SK-N-MC (cell line): ENCODE measurements around the gene MCM7.

Source experiments
- DNase-seq: peaks from one replicate; pipeline ENCODE4 v3.0.0-alpha.2; 2011; ENCODE audit warnings: low read depth, low spot score
- H3K27ac ChIP-seq: fragments of 200-600 bp; sonication (generic); 2 replicates; pipeline ENCODE4 v1.5.1; 2016; ENCODE audit warnings: mixed run types
- H3K36me3 ChIP-seq: fragments of 200-600 bp; sonication (generic); 2 replicates; pipeline ENCODE4 v1.6.1; 2017; ENCODE audit warnings: antibody characterized with exemption, low read length, mixed read lengths; ENCODE audit not compliant: insufficient read depth
- H3K4me3 ChIP-seq: fragments of 200-600 bp; sonication (generic); 2 replicates; pipeline ENCODE4 v1.5.1; 2016
- H3K9ac ChIP-seq: fragments of 200-600 bp; sonication (generic); 2 replicates; pipeline ENCODE4 v1.8.0; 2017; ENCODE audit warnings: mixed run types, mixed read lengths; ENCODE audit not compliant: insufficient read length
- H3K9me3 ChIP-seq: fragments of 200-600 bp; sonication (generic); 2 replicates; pipeline ENCODE4 v1.6.1; 2017; ENCODE audit warnings: low read depth, mild to moderate bottlenecking, antibody characterized with exemption, low read length, moderate library complexity, mixed read lengths
- EZH2 ChIP-seq: fragments of 200-600 bp; sonication (generic); IDR thresholded peaks from one replicate; pipeline ENCODE4 v1.6.1; 2017; ENCODE audit warnings: antibody characterized with exemption
- FOXP2 ChIP-seq: optimal IDR thresholded peaks from 2 replicates; pipeline ENCODE3; 2011; ENCODE audit warnings: mild to moderate bottlenecking, moderate library complexity; ENCODE audit not compliant: insufficient read depth; ENCODE audit errors: extremely low read length, control extremely low read depth
- POLR2AphosphoS5 ChIP-seq: IDR thresholded peaks from 2 replicates; pipeline ENCODE4 v1.6.1; 2012; ENCODE audit warnings: mild to moderate bottlenecking, low read depth, low read length, borderline replicate concordance

The MCM7 gene

GRCh38 chr7:100085515-100085914, 15.7 kb downstream of the MCM7 start:
- no peak for DNase-seq
- H3K4me3 ChIP-seq, result no peak overlapping the region
- H3K9me3 ChIP-seq, result no peaks in the 10 kb centered on the region
- H3K36me3 ChIP-seq, result peaks cover 4% of the 10 kb centered on the region; the same call in 1 of the 2 replicates
- H3K27ac ChIP-seq, result no peak overlapping the region
- no peak overlapping the region for H3K9ac ChIP-seq
- TF ChIP-seq FOXP2 (no peak), EZH2 (no peak), POLR2AphosphoS5 (no peak)

GRCh38 chr7:100082978-100083377, 18.2 kb downstream of the MCM7 start:
- DNase-seq, result no peak
- no peak overlapping the region for H3K9ac ChIP-seq
- H3K27ac ChIP-seq, result no peak overlapping the region
- TF ChIP-seq EZH2 (no peak), POLR2AphosphoS5 (no peak), FOXP2 (no peak)
- H3K4me3 ChIP-seq, result no peak overlapping the region
- H3K36me3 ChIP-seq, result peaks cover 25% of the 10 kb centered on the region
- H3K9me3 ChIP-seq, result peaks cover 17% of the 10 kb centered on the region; the same call in 1 of the 2 replicates

GRCh38 chr7:100081535-100082102, 19.6 kb downstream of the MCM7 start, which contains the start of gene ZNF3:
Gene ZNF3, minus strand, starts transcription at chr7:100081723. Its CDS starts 4,366 bp downstream, at chr7:100077357.
- DNase-seq, result peak; percentile 91
- Histone ChIP-seq H3K9me3 (peaks cover 24% of the 10 kb centered on the region; the same call in 1 of the 2 replicates), H3K4me3 (peak within 1 kb of the TSS; percentile 100), H3K9ac (peak within 1 kb of the TSS; percentile 98), H3K27ac (peak within 1 kb of the TSS; percentile 80), H3K36me3 (peaks cover 38% of the 10 kb centered on the region)
- TF ChIP-seq EZH2 (no peak), POLR2AphosphoS5 (peak; percentile 95), FOXP2 (peak; percentile 86)

- DNase-seq, result no peak
- Histone ChIP-seq H3K9me3 (peaks cover 26% of the 10 kb centered on the region; the same call in 1 of the 2 replicates), H3K4me3 (peak overlapping the region; percentile 100), H3K27ac (peak overlapping the region; percentile 80), H3K9ac (peak overlapping the region; percentile 98), H3K36me3 (peaks cover 44% of the 10 kb centered on the region)
- TF ChIP-seq POLR2AphosphoS5 (no peak), EZH2 (no peak), FOXP2 (no peak)
These were observed 20.2 kb downstream of the MCM7 start for GRCh38 chr7:100080907-100081534.

- H3K4me3 ChIP-seq, result no peak overlapping the region; the same call in 1 of the 2 replicates
- DNase-seq, result no peak
- TF ChIP-seq FOXP2 (no peak), EZH2 (no peak), POLR2AphosphoS5 (no peak)
- H3K27ac ChIP-seq, result no peak overlapping the region
- H3K9ac ChIP-seq, result no peak overlapping the region
- H3K36me3 ChIP-seq, result peaks cover 64% of the 10 kb centered on the region
- H3K9me3 ChIP-seq, result peaks cover 42% of the 10 kb centered on the region
These were observed 22.1 kb downstream of the MCM7 start for GRCh38 chr7:100079024-100079560.

GRCh38 chr7:100077205-100077604, 24.0 kb downstream of the MCM7 start:
- Histone ChIP-seq H3K4me3 (no peak overlapping the region), H3K27ac (no peak overlapping the region), H3K9me3 (peaks cover 56% of the 10 kb centered on the region), H3K36me3 (peaks cover 83% of the 10 kb centered on the region), H3K9ac (no peak overlapping the region)
- TF ChIP-seq EZH2 (no peak), FOXP2 (no peak), POLR2AphosphoS5 (no peak)
- DNase-seq, result no peak

GRCh38 chr7:100075418-100075817, 25.8 kb downstream of the MCM7 start:
- H3K27ac ChIP-seq, result no peak overlapping the region

GRCh38 chr7:100074841-100075240, 26.4 kb downstream of the MCM7 start:
- DNase-seq, result no peak
- H3K9ac ChIP-seq, result no peak overlapping the region
- H3K4me3 ChIP-seq, result no peak overlapping the region
- H3K9me3 ChIP-seq, result peaks cover 78% of the 10 kb centered on the region
- no peak overlapping the region for H3K27ac ChIP-seq
- no peak for TF ChIP-seq EZH2
- no peak for TF ChIP-seq POLR2AphosphoS5
- no peak for TF ChIP-seq FOXP2
- peaks cover 100% of the 10 kb centered on the region for H3K36me3 ChIP-seq

More at GRCh38 chr7:100075418-100075817, 25.8 kb downstream of the MCM7 start:
- DNase-seq, result no peak
- TF ChIP-seq FOXP2 (no peak), POLR2AphosphoS5 (no peak), EZH2 (no peak)
- Histone ChIP-seq H3K9me3 (peaks cover 74% of the 10 kb centered on the region), H3K4me3 (no peak overlapping the region), H3K9ac (no peak overlapping the region), H3K36me3 (peaks cover 100% of the 10 kb centered on the region)
